K562 (cell line): ENCODE measurements around the gene PUSL1. TPM values are rescaled to one million over a fixed set of nuclear protein-coding genes. Genes with fewer than 3 reads are reported as not detected.

ENCODE experiments used
- CXXC5 ChIP-seq: fragments of 250-450 bp; sonication (Bioruptor Pico); IDR thresholded peaks from 2 replicates; pipeline ENCODE4 v1.8.0; 2022; ENCODE audit warnings: inconsistent platforms, mild to moderate bottlenecking, moderate library complexity
- E2F6 ChIP-seq, 2 experiments: IDR thresholded peaks; 2 replicates each; pipeline ENCODE4 v1.6.1; 2011; ENCODE audit warnings: borderline replicate concordance in 1 of 2, control low read depth in 1 of 2, low read depth in 1 of 2, low read length in 1 of 2, mild to moderate bottlenecking in 1 of 2, mixed read lengths in 1 of 2, moderate library complexity in 1 of 2; ENCODE audit not compliant: insufficient read depth in 1 of 2, insufficient read length in 1 of 2, poor library complexity in 1 of 2, severe bottlenecking in 1 of 2; ENCODE audit errors: extremely low read depth in 1 of 2
- ERF ChIP-seq: fragments of 450-650 bp; formaldehyde crosslinking; IDR thresholded peaks from 2 replicates; pipeline ENCODE4 v1.4.0; 2020; ENCODE audit warnings: mild to moderate bottlenecking, mixed read lengths
- HSF4 ChIP-seq: fragments of 250-450 bp; sonication (Bioruptor Pico); IDR thresholded peaks from 2 replicates; pipeline ENCODE4 v2.1.2; 2022; ENCODE audit warnings: mild to moderate bottlenecking, moderate library complexity, borderline replicate concordance
- KDM5B ChIP-seq: fragments of 200-600 bp; sonication (generic); IDR thresholded peaks from 2 replicates; pipeline ENCODE4 v1.6.1; 2012; ENCODE audit warnings: low read depth, mild to moderate bottlenecking, moderate library complexity, low read length, control low read depth, inconsistent platforms; ENCODE audit not compliant: insufficient replicate concordance
- SMAD1 ChIP-seq: fragments of 150-350 bp; IDR thresholded peaks from 2 replicates; pipeline ENCODE4 v1.6.1; 2014; ENCODE audit warnings: low read length, low read depth; ENCODE audit not compliant: partially characterized antibody
- SMAD3 ChIP-seq: fragments of 450-650 bp; formaldehyde crosslinking; conservative IDR thresholded peaks from 2 replicates; pipeline ENCODE4 v1.4.0; 2020; ENCODE audit warnings: mild to moderate bottlenecking
- U2AF1 ChIP-seq: fragments of 200-400 bp; formaldehyde crosslinking; optimal IDR thresholded peaks from 2 replicates; pipeline ENCODE3; 2017; ENCODE audit warnings: mild to moderate bottlenecking, low read depth, low read length, moderate library complexity
- ZBTB40 ChIP-seq, 2 experiments: fragments of 450-650 bp in 1 of 2; sonication (generic) in 1 of 2; formaldehyde crosslinking in 1 of 2; IDR thresholded peaks; 2 replicates each; pipeline versions ENCODE4 v1.7.1 to v1.9.0; 2016 to 2022; ENCODE audit warnings: inconsistent platforms in 1 of 2, mild to moderate bottlenecking in 1 of 2, missing genetic modification reagents in 1 of 2
- ZNF57 ChIP-seq: fragments of 450-650 bp; formaldehyde crosslinking; IDR thresholded peaks from 2 replicates; pipeline ENCODE4 v1.4.0; 2020; ENCODE audit warnings: mild to moderate bottlenecking, moderate library complexity
- polyA plus RNA-seq, 8 experiments: library from polyadenylated mRNA; depleted of rRNA in 4 of 8; stranded (reverse) in 5 of 8; unstranded in 3 of 8; fragments of >200 nt; fragmentation: Nextera tagmentation in 2 of 8; fragmentation: Illumina TruSeq in 1 of 8; extraction: Ambion mirVana in 2 of 8; extraction: Trizol in 1 of 8; gene quantifications; 2 replicates each; pipeline versions ENCODE4 v1.2.1 to v1.2.3, GENCODE V29; 2011 to 2014; ENCODE audit warnings: inconsistent platforms in 1 of 8, missing spikeins in 1 of 8
- total RNA-seq, 7 experiments: library from RNA; depleted of rRNA in 6 of 7; stranded (reverse); fragments of >200 nt in 6 of 7; fragmentation: Illumina TruSeq in 2 of 7; extraction: Trizol in 2 of 7; gene quantifications; 2 replicates each; pipeline versions ENCODE4 v1.2.1 to v1.2.3, GENCODE V29; 2011 to 2021; ENCODE audit warnings: low replicate concordance in 1 of 7
- TF ChIP-seq, protein P1 (sequence below): fragments of 250-450 bp; sonication (Bioruptor Pico); IDR thresholded peaks from 2 replicates; pipeline ENCODE4 v1.8.0; 2021; ENCODE audit warnings: borderline replicate concordance, mild to moderate bottlenecking, moderate library complexity; ENCODE audit not compliant: poor library complexity, severe bottlenecking
- TF ChIP-seq, protein P2 (sequence below): fragments of 450-650 bp; conservative IDR thresholded peaks from 2 replicates; pipeline ENCODE4 v1.6.1; 2016; ENCODE audit warnings: missing genetic modification characterization, low read depth, mild to moderate bottlenecking, control low read depth, missing compliant biosample characterization

PUSL1 gene
- total and polyA plus RNA-seq, 9 of the 15 experiments (the other 6 are each of a cell fraction or from before 2014, with no cell fraction given): 0.62 to 86.9 (median 13.6) TPM

DNA sequence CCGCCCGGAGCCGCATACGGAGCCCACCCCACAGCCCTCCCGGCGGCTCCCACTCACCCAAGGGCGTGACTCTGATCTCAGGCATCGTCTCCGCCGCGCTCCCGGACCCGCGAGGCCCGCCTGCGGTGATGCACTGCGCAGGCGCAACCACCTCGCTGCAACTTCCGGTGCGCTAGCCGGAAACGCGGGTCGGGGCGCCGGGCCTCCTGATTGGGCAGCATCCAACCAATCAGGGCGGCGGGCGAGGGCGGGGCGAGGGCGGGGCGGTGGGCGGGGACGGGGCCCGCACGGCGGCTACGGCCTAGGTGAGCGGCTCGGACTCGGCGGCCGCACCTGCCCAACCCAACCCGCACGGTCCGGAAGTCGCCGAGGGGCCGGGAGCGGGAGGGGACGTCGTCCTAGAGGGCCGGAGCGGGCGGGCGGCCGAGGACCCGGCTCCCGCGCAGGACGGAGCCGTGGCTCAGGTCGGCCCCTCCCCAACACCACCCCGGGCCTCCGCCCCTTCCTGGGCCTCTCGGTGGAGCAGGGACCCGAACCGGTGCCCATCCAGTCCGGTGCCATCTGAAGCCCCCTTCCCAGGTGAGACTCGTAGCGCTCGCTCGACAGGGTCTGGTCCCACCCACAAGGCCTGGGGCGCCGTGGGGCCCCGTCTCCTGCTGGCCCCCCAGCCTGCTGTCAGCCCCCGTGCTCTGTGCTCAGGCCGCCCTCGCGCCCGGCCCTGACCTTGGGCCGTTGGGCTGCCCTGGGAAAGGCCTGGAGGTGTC is 16.3 kb downstream of the PUSL1 start, which contains the start of the genes CPTP and INTS11 (continued):
- TF ChIP-seq ZBTB40 (IDR thresholded peaks at IDR 0.05) (peak; percentile 93), ZBTB40 (CRISPR knock-in tag; IDR thresholded peaks at IDR 0.05) (no peak), ERF (CRISPR knock-in tag) (0 out of 2 replicates have a peak, but pooled peaks have one; percentile 39), SMAD1 (peak; percentile 52), SMAD3 (no peak), HSF4 (CRISPR knock-in tag) (no peak), ZNF57 (CRISPR knock-in tag) (no peak), E2F6 (IDR thresholded peaks at IDR 0.05; ENCODE audit: borderline replicate concordance in 1 of 2, extremely low read depth in 1 of 2, insufficient read depth in 1 of 2, insufficient read length in 1 of 2, low read depth in 1 of 2, low read length in 1 of 2, poor library complexity in 1 of 2, severe bottlenecking in 1 of 2) (peak; percentile 47 to 70), KDM5B (peak; percentile 68), U2AF1 (no peak), CXXC5 (CRISPR knock-in tag) (peak; percentile 73)
- TF ChIP-seq, protein P1, sequence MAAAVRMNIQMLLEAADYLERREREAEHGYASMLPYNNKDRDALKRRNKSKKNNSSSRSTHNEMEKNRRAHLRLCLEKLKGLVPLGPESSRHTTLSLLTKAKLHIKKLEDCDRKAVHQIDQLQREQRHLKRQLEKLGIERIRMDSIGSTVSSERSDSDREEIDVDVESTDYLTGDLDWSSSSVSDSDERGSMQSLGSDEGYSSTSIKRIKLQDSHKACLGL: no peak
- TF ChIP-seq, protein P2, sequence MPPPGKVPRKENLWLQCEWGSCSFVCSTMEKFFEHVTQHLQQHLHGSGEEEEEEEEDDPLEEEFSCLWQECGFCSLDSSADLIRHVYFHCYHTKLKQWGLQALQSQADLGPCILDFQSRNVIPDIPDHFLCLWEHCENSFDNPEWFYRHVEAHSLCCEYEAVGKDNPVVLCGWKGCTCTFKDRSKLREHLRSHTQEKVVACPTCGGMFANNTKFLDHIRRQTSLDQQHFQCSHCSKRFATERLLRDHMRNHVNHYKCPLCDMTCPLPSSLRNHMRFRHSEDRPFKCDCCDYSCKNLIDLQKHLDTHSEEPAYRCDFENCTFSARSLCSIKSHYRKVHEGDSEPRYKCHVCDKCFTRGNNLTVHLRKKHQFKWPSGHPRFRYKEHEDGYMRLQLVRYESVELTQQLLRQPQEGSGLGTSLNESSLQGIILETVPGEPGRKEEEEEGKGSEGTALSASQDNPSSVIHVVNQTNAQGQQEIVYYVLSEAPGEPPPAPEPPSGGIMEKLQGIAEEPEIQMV: no peak
